Spleen (tissue), 7 donors: ENCODE results near the gene C1QBP.

Experiments used
- POLR2A ChIP-seq, 3 donors: fragments of 450-650 bp; IDR thresholded peaks; one replicate each; pipeline ENCODE4 v1.5.1; 2017; ENCODE audit warnings: antibody characterized with exemption in 3 of 3, mild to moderate bottlenecking in 1 of 3
- POLR2AphosphoS5 ChIP-seq, 3 donors: sonication (generic); formaldehyde crosslinking; IDR thresholded peaks; one replicate each; pipeline ENCODE4 v1.5.1; 2017; ENCODE audit warnings: antibody characterized with exemption in 3 of 3
- TF ChIP-seq, protein P1 (sequence below), 11 experiments: fragments of 200-600 bp in 7 of 11; fragments of 450-650 bp in 4 of 11; sonication (generic) in 4 of 11; IDR thresholded peaks in 8 of 11; conservative IDR thresholded peaks in 3 of 11; 1 replicate in 7 of 11; 2 replicates in 4 of 11; pipeline versions ENCODE4 v1.4.0 to v1.8.0; 2016 to 2021; ENCODE audit warnings: antibody characterized with exemption in 11 of 11, inconsistent platforms in 4 of 11, mild to moderate bottlenecking in 1 of 11
- donor health status: DM: no; HTN: no; CAD: no; lungs with moderate emphysema.
- donor health status: DM: no; HTN: no; CAD: no.
- donor health status: DM: no; HTN: no; CAD: no.

DNA sequence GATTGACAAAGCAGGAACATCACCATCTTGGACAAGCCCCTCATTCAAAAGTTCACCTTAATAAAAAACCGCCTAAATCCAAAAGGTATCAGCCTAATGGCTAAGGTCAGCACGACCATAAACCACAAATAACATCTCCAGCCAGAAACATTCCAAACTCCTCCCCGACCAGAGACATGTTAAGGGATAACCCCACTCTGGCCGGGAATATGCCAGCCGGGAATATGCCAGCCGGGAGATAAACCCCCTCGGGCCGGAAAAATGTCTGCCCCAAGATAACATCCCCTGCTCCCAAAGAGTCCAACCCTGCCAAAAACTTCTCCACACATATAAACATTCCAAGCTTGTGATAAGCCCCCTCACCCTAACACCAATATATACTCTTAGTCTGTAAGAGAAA is 28.5 kb upstream of the C1QBP start:
- TF ChIP-seq, protein P1, sequence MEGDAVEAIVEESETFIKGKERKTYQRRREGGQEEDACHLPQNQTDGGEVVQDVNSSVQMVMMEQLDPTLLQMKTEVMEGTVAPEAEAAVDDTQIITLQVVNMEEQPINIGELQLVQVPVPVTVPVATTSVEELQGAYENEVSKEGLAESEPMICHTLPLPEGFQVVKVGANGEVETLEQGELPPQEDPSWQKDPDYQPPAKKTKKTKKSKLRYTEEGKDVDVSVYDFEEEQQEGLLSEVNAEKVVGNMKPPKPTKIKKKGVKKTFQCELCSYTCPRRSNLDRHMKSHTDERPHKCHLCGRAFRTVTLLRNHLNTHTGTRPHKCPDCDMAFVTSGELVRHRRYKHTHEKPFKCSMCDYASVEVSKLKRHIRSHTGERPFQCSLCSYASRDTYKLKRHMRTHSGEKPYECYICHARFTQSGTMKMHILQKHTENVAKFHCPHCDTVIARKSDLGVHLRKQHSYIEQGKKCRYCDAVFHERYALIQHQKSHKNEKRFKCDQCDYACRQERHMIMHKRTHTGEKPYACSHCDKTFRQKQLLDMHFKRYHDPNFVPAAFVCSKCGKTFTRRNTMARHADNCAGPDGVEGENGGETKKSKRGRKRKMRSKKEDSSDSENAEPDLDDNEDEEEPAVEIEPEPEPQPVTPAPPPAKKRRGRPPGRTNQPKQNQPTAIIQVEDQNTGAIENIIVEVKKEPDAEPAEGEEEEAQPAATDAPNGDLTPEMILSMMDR (IDR thresholded peaks at IDR 0.05 in 8 of 11, conservative IDR thresholded peaks at IDR 0.05 in 3 of 11), result no peak
- TF ChIP-seq POLR2A (IDR thresholded peaks at IDR 0.05) (no peak), POLR2AphosphoS5 (IDR thresholded peaks at IDR 0.05) (no peak)
